Mammary epithelial cell (primary cell): ENCODE measurements around the gene PLEKHM3.

Experiments
- EZH2 ChIP-seq: IDR thresholded peaks from 2 replicates; pipeline ENCODE4 v1.6.1; 2012; ENCODE audit warnings: low read length, inconsistent platforms, borderline replicate concordance
- TF ChIP-seq, protein P1 (sequence below), 2 donors: IDR thresholded peaks in 1 of 2; conservative IDR thresholded peaks in 1 of 2; 2 replicates each; pipeline ENCODE4 v1.5.1; 2011 to 2012; ENCODE audit warnings: inconsistent platforms in 2 of 2, low read length in 2 of 2, mild to moderate bottlenecking in 2 of 2, control low read depth in 1 of 2, low read depth in 1 of 2; ENCODE audit not compliant: insufficient read depth in 1 of 2; ENCODE audit errors: extremely low read depth in 1 of 2

DNA sequence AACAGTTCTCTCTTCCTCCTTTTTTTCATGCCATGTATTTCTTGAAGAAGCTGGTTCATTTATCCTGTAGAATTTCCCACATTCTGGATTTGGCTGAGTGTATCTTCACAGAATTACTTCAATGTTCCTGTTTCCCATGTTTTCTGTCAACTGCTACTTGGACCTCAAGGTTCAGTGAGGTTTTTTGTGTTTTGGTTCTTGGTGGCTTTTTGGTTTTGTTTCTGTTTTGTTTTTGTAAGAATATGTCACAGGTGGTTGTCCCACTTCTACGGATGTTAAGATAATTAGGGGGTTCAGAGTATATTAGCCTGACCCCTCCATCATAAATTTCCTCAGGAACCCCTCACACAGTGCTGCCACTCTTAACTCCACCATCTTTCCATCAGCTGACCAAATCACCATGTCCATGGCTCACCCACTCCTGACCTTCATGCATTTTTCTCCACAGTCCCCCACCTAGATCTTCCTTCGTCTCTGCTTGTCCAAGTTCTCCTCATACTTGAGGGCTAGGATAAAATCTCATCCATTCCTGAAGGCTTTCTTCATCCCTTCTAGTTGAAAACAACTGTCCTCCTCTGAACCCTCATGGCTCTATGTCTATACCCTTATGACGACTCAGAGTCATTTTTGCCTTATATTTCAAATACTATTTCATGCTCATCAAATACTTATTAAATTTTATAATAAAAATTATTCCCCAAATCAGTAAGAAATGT is 40.4 kb downstream of the PLEKHM3 start:
- TF ChIP-seq, protein P1, sequence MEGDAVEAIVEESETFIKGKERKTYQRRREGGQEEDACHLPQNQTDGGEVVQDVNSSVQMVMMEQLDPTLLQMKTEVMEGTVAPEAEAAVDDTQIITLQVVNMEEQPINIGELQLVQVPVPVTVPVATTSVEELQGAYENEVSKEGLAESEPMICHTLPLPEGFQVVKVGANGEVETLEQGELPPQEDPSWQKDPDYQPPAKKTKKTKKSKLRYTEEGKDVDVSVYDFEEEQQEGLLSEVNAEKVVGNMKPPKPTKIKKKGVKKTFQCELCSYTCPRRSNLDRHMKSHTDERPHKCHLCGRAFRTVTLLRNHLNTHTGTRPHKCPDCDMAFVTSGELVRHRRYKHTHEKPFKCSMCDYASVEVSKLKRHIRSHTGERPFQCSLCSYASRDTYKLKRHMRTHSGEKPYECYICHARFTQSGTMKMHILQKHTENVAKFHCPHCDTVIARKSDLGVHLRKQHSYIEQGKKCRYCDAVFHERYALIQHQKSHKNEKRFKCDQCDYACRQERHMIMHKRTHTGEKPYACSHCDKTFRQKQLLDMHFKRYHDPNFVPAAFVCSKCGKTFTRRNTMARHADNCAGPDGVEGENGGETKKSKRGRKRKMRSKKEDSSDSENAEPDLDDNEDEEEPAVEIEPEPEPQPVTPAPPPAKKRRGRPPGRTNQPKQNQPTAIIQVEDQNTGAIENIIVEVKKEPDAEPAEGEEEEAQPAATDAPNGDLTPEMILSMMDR (conservative IDR thresholded peaks at IDR 0.05 in 1 of 2, IDR thresholded peaks at IDR 0.05 in 1 of 2; ENCODE audit: extremely low read depth in 1 of 2, insufficient read depth in 1 of 2, low read depth in 1 of 2, low read length in 2 of 2), result no peak
- no peak for TF ChIP-seq EZH2
